ENCODE results near the gene OR2V1.
"Not testable (repeated sequence)": the region's sequence is repeated elsewhere in the genome, so short reads cannot be mapped to it uniquely, and the experiment has no call there.

The OR2V1 gene

GRCh38 chr5:181107699-181108098, 23.3 kb downstream of the OR2V1 start:
- DNase-seq (ENCODE audit: low read depth) = no peak
- no peak for TF ChIP-seq CTCF (IDR thresholded peaks at IDR 0.05; ENCODE audit: low read length, missing control alignments)

GRCh38 chr5:181105391-181106025, 25.5 kb downstream of the OR2V1 start:
- TF ChIP-seq CTCF (IDR thresholded peaks at IDR 0.05; ENCODE audit: low read length, missing control alignments) = no peak
- no peak for DNase-seq (ENCODE audit: low read depth)

More at GRCh38 chr5:181107699-181108098, 23.3 kb downstream of the OR2V1 start:
- H3K4me3 ChIP-seq (replicated peaks; ENCODE audit: low read depth, low read length) = no peak overlapping the region

GRCh38 chr5:181104606-181105390, 26.2 kb downstream of the OR2V1 start:
- not testable (repeated sequence) for H3K4me3 ChIP-seq (replicated peaks; ENCODE audit: low read depth, low read length); DNase-seq (ENCODE audit: low read depth)

More at GRCh38 chr5:181105391-181106025, 25.5 kb downstream of the OR2V1 start:
- H3K4me3 ChIP-seq (replicated peaks; ENCODE audit: low read depth, low read length) = no peak overlapping the region

GRCh38 chr5:181104259-181104568, 26.8 kb downstream of the OR2V1 start:
- not testable (repeated sequence) for H3K4me3 ChIP-seq (replicated peaks; ENCODE audit: low read depth, low read length)

GRCh38 chr5:181101930-181102674, 28.9 kb downstream of the OR2V1 start:
- not testable (repeated sequence) for DNase-seq (ENCODE audit: low read depth); H3K4me3 ChIP-seq (replicated peaks; ENCODE audit: low read depth, low read length)

More at GRCh38 chr5:181104259-181104568, 26.8 kb downstream of the OR2V1 start:
- not testable (repeated sequence) for DNase-seq (ENCODE audit: low read depth)

- not testable (repeated sequence) for H3K4me3 ChIP-seq (replicated peaks; ENCODE audit: low read depth, low read length)
Observed at GRCh38 chr5:181101030-181101641, 29.8 kb downstream of the OR2V1 start.

GRCh38 chr5:181100121-181100875, 30.7 kb downstream of the OR2V1 start:
- H3K4me3 ChIP-seq (replicated peaks; ENCODE audit: low read depth, low read length) = no peak overlapping the region
- TF ChIP-seq CTCF (IDR thresholded peaks at IDR 0.05; ENCODE audit: low read length, missing control alignments) = no peak
- DNase-seq (ENCODE audit: low read depth) = no peak

More at GRCh38 chr5:181101030-181101641, 29.8 kb downstream of the OR2V1 start:
- not testable (repeated sequence) for DNase-seq (ENCODE audit: low read depth)

GRCh38 chr5:181099602-181100086, 31.3 kb downstream of the OR2V1 start:
- H3K4me3 ChIP-seq (replicated peaks; ENCODE audit: low read depth, low read length) = no peak overlapping the region
- no peak for TF ChIP-seq CTCF (IDR thresholded peaks at IDR 0.05; ENCODE audit: low read length, missing control alignments)
- DNase-seq (ENCODE audit: low read depth) = no peak
